ENCODE results near the gene IQSEC1.

The IQSEC1 gene

GRCh38 chr3:12984023-12984823 is 89.0 kb downstream of the IQSEC1 start:
- DNase-seq (ENCODE audit: low read depth in 2 of 2), result peak; percentile 78 to 83
- TF ChIP-seq CTCF (IDR thresholded peaks at IDR 0.05; ENCODE audit: low read depth, low read length), result peak; percentile 85
- H3K4me3 ChIP-seq (replicated peaks in 1 of 2; ENCODE audit: low read depth in 2 of 2, low read length in 2 of 2), result no peak overlapping the region

GRCh38 chr3:12983319-12983718 is 89.9 kb downstream of the IQSEC1 start:
- no peak overlapping the region for H3K4me3 ChIP-seq (replicated peaks in 1 of 2; ENCODE audit: low read depth in 2 of 2, low read length in 2 of 2)
- DNase-seq (ENCODE audit: low read depth in 2 of 2), result no peak

DNA sequence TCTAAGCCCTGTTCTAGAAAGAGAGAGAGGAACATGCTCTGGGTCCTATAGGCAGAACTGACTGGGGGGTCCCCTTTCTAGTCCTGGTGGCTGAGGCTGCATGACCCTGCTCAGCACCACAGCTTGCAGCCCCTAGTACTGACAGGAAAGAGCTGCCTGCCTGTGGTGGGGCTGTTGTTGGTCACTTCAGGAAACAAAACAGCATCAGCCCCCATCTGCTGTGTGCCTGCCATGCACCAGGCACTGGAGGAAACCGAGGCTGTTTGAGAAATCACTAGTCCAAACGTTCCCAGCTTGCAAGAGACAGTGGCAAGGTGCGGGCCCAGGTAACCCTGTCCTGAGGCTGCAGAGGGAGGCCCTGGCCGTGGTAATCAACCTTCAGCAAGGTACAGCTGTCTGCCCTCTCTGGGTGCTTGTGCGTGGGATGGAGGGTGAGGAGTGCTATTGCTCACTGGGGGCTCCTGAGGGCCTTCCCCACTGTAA is 90.6 kb downstream of the IQSEC1 start:
- no peak for TF ChIP-seq CTCF (IDR thresholded peaks at IDR 0.05; ENCODE audit: low read depth, low read length)
- no peak for DNase-seq (ENCODE audit: low read depth in 2 of 2)
- H3K4me3 ChIP-seq (replicated peaks in 1 of 2; ENCODE audit: low read depth in 2 of 2, low read length in 2 of 2), result no peak overlapping the region

More at GRCh38 chr3:12983319-12983718, 89.9 kb downstream of the IQSEC1 start:
- no peak for TF ChIP-seq CTCF (IDR thresholded peaks at IDR 0.05; ENCODE audit: low read depth, low read length)

DNA sequence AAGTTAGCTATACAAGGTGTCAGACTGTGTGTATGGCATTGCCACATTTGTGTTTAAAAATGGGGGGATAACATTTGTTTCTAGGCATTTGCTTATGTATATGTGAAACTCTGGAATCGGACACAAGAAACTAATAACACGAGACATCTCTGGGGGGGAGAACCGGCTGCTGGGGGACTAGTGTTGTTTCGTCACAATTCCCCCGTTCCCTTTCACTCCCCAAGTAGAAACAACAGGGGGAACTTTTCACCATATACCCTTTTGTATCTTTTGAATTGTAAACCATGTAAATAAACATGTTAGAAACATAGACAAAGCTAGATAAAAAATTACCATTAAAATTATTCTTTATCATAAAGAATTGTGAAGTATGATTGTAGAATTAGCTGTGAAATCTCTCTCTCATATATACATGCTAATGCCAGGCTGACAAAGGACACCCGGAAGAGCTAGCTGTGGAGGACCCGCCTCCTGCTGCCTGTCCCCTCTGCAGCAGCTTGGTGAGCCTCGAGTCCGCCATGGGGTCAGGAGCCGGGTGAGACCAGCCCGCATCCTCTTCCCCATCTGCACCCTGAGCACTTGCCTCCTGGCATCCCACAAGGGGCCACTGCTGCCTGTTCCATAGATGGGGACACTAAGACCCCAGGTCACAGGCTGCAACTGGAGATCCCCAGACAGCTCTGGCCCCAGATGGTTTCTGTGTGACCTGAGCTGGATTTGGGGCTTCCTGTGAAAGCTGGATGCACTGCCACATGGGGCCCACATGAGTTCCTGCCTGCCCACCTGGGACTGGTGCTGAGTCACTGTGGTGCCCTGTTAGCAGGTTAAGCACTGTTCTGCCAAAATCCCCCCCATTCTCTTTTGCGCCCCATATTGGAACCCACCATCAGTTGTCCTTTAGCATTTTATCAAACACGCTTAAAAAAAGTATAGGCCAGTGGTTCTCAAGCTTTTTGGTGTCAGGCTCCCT is 91.6 kb downstream of the IQSEC1 start:
- H3K4me3 ChIP-seq (replicated peaks in 1 of 2; ENCODE audit: low read depth in 2 of 2, low read length in 2 of 2), result no peak overlapping the region
- no peak for DNase-seq (ENCODE audit: low read depth in 2 of 2)
- TF ChIP-seq CTCF (IDR thresholded peaks at IDR 0.05; ENCODE audit: low read depth, low read length), result no peak

- no peak overlapping the region for H3K4me3 ChIP-seq (replicated peaks in 1 of 2; ENCODE audit: low read depth in 2 of 2, low read length in 2 of 2)
- no peak for DNase-seq (ENCODE audit: low read depth in 2 of 2)
- no peak for TF ChIP-seq CTCF (IDR thresholded peaks at IDR 0.05; ENCODE audit: low read depth, low read length)
Measured at GRCh38 chr3:12980596-12981290, 92.5 kb downstream of the IQSEC1 start.

- H3K4me3 ChIP-seq (replicated peaks in 1 of 2; ENCODE audit: low read depth in 2 of 2, low read length in 2 of 2), result no peak overlapping the region
- DNase-seq (ENCODE audit: low read depth in 2 of 2), result no peak
- TF ChIP-seq CTCF (IDR thresholded peaks at IDR 0.05; ENCODE audit: low read depth, low read length), result no peak
Measured at GRCh38 chr3:12979947-12980487, 93.2 kb downstream of the IQSEC1 start.

All from cardiac fibroblast (primary cell).